Activated T-helper 9 cell treated with anti-CD3 and anti-CD28 coated beads, Interleukin-2, amount 50 U/mL, for 16 hours (primary cell): ENCODE data around the gene SLC37A3.
"Not testable (repeated sequence)": the region's sequence is repeated elsewhere in the genome, so short reads cannot be mapped to it uniquely, and the experiment has no call there.

Source experiments
- DNase-seq: peaks from one replicate; pipeline ENCODE4 v3.0.0-alpha.2; 2020; ENCODE audit warnings: low read depth

Gene SLC37A3

GRCh38 chr7:140347218-140347617, 51.1 kb downstream of the SLC37A3 start:
- no peak for DNase-seq

- DNase-seq = no peak
Measured at GRCh38 chr7:140345426-140345825, 52.9 kb downstream of the SLC37A3 start.

GRCh38 chr7:140342727-140343514, 55.4 kb downstream of the SLC37A3 start:
- DNase-seq = no peak

GRCh38 chr7:140338959-140339358, 59.4 kb downstream of the SLC37A3 start:
- DNase-seq = not testable (repeated sequence)

- DNase-seq = no peak
Measured at GRCh38 chr7:140334341-140335057, 63.8 kb downstream of the SLC37A3 start.

GRCh38 chr7:140333686-140334085, 64.6 kb downstream of the SLC37A3 start:
- DNase-seq = no peak

- DNase-seq = no peak
Measured at GRCh38 chr7:140333223-140333622, 65.1 kb downstream of the SLC37A3 start.

GRCh38 chr7:140330595-140330994, 67.7 kb downstream of the SLC37A3 start:
- DNase-seq = no peak

GRCh38 chr7:140330128-140330527, 68.2 kb downstream of the SLC37A3 start:
- no peak for DNase-seq

- DNase-seq = no peak
Measured at GRCh38 chr7:140327261-140327661, 71.1 kb downstream of the SLC37A3 start.

GRCh38 chr7:140326116-140326928, 72.0 kb downstream of the SLC37A3 start:
- peak; percentile 22 for DNase-seq

- DNase-seq = no peak
Measured at GRCh38 chr7:140325600-140325999, 72.7 kb downstream of the SLC37A3 start.

GRCh38 chr7:140324714-140325113, 73.6 kb downstream of the SLC37A3 start:
- DNase-seq = no peak

- DNase-seq = no peak
Measured at GRCh38 chr7:140322759-140323158, 75.6 kb downstream of the SLC37A3 start.

- DNase-seq = not testable (repeated sequence)
Measured at GRCh38 chr7:140320078-140320477, 78.3 kb downstream of the SLC37A3 start.

GRCh38 chr7:140317999-140318398, 80.3 kb downstream of the SLC37A3 start:
- no peak for DNase-seq

GRCh38 chr7:140317597-140317996, 80.7 kb downstream of the SLC37A3 start:
- DNase-seq = no peak

- DNase-seq = no peak
Measured at GRCh38 chr7:140316165-140316661, 82.1 kb downstream of the SLC37A3 start.

GRCh38 chr7:140315498-140316164, 82.7 kb downstream of the SLC37A3 start:
- DNase-seq = no peak

- DNase-seq = no peak
Measured at GRCh38 chr7:140314573-140315480, 83.5 kb downstream of the SLC37A3 start.
